ENCODE results near the gene CNTN4.

- TF ChIP-seq POLR2AphosphoS5 (IDR thresholded peaks at IDR 0.05; ENCODE audit: borderline replicate concordance, low read depth, low read length) (no peak), EZH2 (IDR thresholded peaks at IDR 0.05) (no peak), FOXP2 (optimal IDR thresholded peaks at IDR 0.05; ENCODE audit: control extremely low read depth, extremely low read length, insufficient read depth) (no peak)
These were observed 725.0 kb downstream of the CNTN4 start for GRCh38 chr3:2823437-2824211.

Data from SK-N-MC (cell line).